Vagina (tissue), 2 donors: ENCODE results near the gene ZNF79.

Source experiments
- POLR2AphosphoS5 ChIP-seq, 2 donors: sonication (generic); formaldehyde crosslinking; IDR thresholded peaks; one replicate each; pipeline ENCODE4 v1.9.0; 2017; ENCODE audit warnings: antibody characterized with exemption in 2 of 2, mild to moderate bottlenecking in 2 of 2, low read depth in 1 of 2; ENCODE audit not compliant: insufficient read depth in 1 of 2
- TF ChIP-seq, protein P1 (sequence below), 3 experiments: fragments of 450-650 bp in 2 of 3; fragments of 200-600 bp in 1 of 3; sonication (generic) in 1 of 3; IDR thresholded peaks; one replicate each; pipeline ENCODE4 v1.5.1; 2017 to 2019; ENCODE audit warnings: antibody characterized with exemption in 3 of 3, mild to moderate bottlenecking in 2 of 3, moderate library complexity in 2 of 3

DNA sequence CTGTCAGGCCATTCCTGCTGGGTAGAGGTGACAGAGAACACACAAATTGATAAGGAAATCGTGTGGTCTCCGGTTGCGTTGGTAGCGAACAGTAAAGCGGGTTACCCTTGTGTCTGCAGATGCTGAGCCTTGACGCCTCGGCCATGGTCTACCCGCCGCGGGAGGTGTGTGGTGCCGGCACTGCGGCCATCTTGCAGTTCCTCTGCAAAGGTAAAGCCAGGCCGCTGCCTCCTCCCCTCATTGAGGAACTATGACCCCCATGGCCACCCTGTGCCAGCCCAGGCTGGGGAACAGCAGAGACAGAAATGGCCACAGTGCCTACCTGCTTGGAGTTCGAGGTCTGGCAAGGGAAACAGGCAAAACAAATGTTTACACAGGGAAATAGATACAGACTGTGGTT lies 43.4 kb downstream of the ZNF79 start:
- TF ChIP-seq, protein P1, sequence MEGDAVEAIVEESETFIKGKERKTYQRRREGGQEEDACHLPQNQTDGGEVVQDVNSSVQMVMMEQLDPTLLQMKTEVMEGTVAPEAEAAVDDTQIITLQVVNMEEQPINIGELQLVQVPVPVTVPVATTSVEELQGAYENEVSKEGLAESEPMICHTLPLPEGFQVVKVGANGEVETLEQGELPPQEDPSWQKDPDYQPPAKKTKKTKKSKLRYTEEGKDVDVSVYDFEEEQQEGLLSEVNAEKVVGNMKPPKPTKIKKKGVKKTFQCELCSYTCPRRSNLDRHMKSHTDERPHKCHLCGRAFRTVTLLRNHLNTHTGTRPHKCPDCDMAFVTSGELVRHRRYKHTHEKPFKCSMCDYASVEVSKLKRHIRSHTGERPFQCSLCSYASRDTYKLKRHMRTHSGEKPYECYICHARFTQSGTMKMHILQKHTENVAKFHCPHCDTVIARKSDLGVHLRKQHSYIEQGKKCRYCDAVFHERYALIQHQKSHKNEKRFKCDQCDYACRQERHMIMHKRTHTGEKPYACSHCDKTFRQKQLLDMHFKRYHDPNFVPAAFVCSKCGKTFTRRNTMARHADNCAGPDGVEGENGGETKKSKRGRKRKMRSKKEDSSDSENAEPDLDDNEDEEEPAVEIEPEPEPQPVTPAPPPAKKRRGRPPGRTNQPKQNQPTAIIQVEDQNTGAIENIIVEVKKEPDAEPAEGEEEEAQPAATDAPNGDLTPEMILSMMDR (IDR thresholded peaks at IDR 0.05): no peak
- no peak for TF ChIP-seq POLR2AphosphoS5 (IDR thresholded peaks at IDR 0.05; ENCODE audit: insufficient read depth in 1 of 2, low read depth in 1 of 2)
